ENCODE measurements around the gene ICE1. TPM values are rescaled to one million over a fixed set of nuclear protein-coding genes. Genes with fewer than 3 reads are reported as not detected.

Gene ICE1
- total and polyA plus RNA-seq, 9 of the 15 experiments (the other 6 are each of a cell fraction or from before 2014, with no cell fraction given) = 4.9 to 47.4 (median 28.2) TPM

GRCh38 chr5:5512543-5512942 lies 90.1 kb downstream of the ICE1 start:
- Histone ChIP-seq H2AFZ (ENCODE audit: low read depth, low read length) (no peak overlapping the region), H3K27me3 (ENCODE audit: control insufficient read depth in 2 of 2, insufficient read depth in 2 of 2, low read length in 2 of 2) (peaks cover 16 to 34% of the 10 kb centered on the region in 2 experiments), H3K9me3 (replicated peaks; ENCODE audit: control insufficient read depth, insufficient read depth, low read depth, low read length) (no peaks in the 10 kb centered on the region), H3K4me3 (no peak overlapping the region), H3K4me1 (replicated peaks in 1 of 2; ENCODE audit: control insufficient read depth in 2 of 2, insufficient read depth in 2 of 2, low read length in 2 of 2) (no peaks in the 10 kb centered on the region), H4K20me1 (replicated peaks; ENCODE audit: control insufficient read depth, insufficient read depth, low read length) (0 out of 2 replicates have a peak, but pooled peaks cover 2% of the 10 kb centered on the region), H3K27ac (ENCODE audit: extremely low read depth, low read depth, low read length) (no peak overlapping the region), H3K9me1 (ENCODE audit: control insufficient read depth, insufficient read depth, low read length) (no peaks in the 10 kb centered on the region), H3K36me3 (ENCODE audit: control insufficient read depth, insufficient read depth, low read length) (no peaks in the 10 kb centered on the region), H3K79me2 (ENCODE audit: control insufficient read depth, insufficient read depth, low read length) (no peaks in the 10 kb centered on the region), H3K4me2 (ENCODE audit: insufficient read depth, low read length) (no peak overlapping the region), H3K9ac (ENCODE audit: insufficient read depth in 1 of 2, low read depth in 2 of 2, low read length in 2 of 2) (no peak overlapping the region)
- POLR2A ChIA-PET = interaction anchor here (0.7 kb wide), 1 partner anchor 1391 kb away, joined by 3 read pairs; no protein-coding TSS in a partner anchor
- intact Hi-C loops (cut with micrococcal nuclease) (no loop called here), in situ Hi-C loops (cut with MboI) (no loop called here)
- BruUV-seq (replicated peaks) = no TSS peak
- ATAC-seq (no peak), FAIRE-seq (no peak), DNase-seq (ENCODE audit: extremely low read depth in 1 of 4, low spot score in 3 of 4) (no peak)
- WGBS (ENCODE audit: insufficient coverage, low coverage, missing lambda C conversion rate) = 0% methylated on average over 4 of the region's 4 CpGs
- CTCF ChIA-PET (ENCODE audit: low intra/inter-chr PET ratio) = no interaction called here
- no peak for TF ChIP-seq YY1 (IDR thresholded peaks at IDR 0.05; ENCODE audit: borderline replicate concordance in 1 of 3, control insufficient read depth in 1 of 3, extremely low read depth in 1 of 3, insufficient read depth in 3 of 3, insufficient read length in 1 of 3, insufficient replicate concordance in 2 of 3, low read depth in 1 of 3, low read length in 2 of 3)
- no peak for TF ChIP-seq OTX1 (CRISPR knock-in tag; IDR thresholded peaks at IDR 0.05)
- no peak for TF ChIP-seq RREB1 (CRISPR knock-in tag; IDR thresholded peaks at IDR 0.05)
- no peak for TF ChIP-seq CBX2 (IDR thresholded peaks at IDR 0.05; ENCODE audit: insufficient read depth, low read length, poor library complexity, severe bottlenecking)
- no peak for TF ChIP-seq EP400 (IDR thresholded peaks at IDR 0.05)
- no peak for TF ChIP-seq NR2C1 (IDR thresholded peaks at IDR 0.05)
- no peak for TF ChIP-seq NR2C1 (tag; IDR thresholded peaks at IDR 0.05)
- no peak for TF ChIP-seq ZNF133 (CRISPR knock-in tag; IDR thresholded peaks at IDR 0.05)
- no peak for TF ChIP-seq GATAD2B (IDR thresholded peaks at IDR 0.05; ENCODE audit: borderline replicate concordance)
- no peak for TF ChIP-seq PCBP2 (IDR thresholded peaks at IDR 0.05; ENCODE audit: low read depth, low read length, poor library complexity, severe bottlenecking)
- no peak for TF ChIP-seq HDAC8 (tag; IDR thresholded peaks at IDR 0.05)
- TF ChIP-seq ZC3H8 (IDR thresholded peaks at IDR 0.05) = no peak
- TF ChIP-seq CSDE1 (IDR thresholded peaks at IDR 0.05) = no peak
- TF ChIP-seq ARID2 (IDR thresholded peaks at IDR 0.05) = no peak
- no peak for TF ChIP-seq CTCF (IDR thresholded peaks at IDR 0.05 in 2 of 3, conservative IDR thresholded peaks at IDR 0.05 in 1 of 3; ENCODE audit: insufficient read depth in 2 of 3, low read depth in 1 of 3, low read length in 3 of 3)
- TF ChIP-seq EP300 (IDR thresholded peaks at IDR 0.05; ENCODE audit: low read length) = no peak

Data from K562 (cell line).